Sigmoid colon (tissue), 7 donors: ENCODE measurements around the gene TLDC2. TPM values are rescaled to one million over a fixed set of nuclear protein-coding genes. Genes with fewer than 3 reads are reported as not detected.

ENCODE experiments used
- DNase-seq: peaks from one replicate; pipeline ENCODE4 v3.0.0-alpha.2; 2019
- H3K27ac ChIP-seq, 4 donors: fragments of 200-600 bp; sonication (generic); one replicate each; pipeline ENCODE4 v1.5.1; 2016 to 2019; ENCODE audit warnings: mild to moderate bottlenecking in 1 of 4
- H3K27me3 ChIP-seq, 3 donors: fragments of 200-600 bp; sonication (generic); one replicate each; pipeline ENCODE4 v1.5.1; 2019; ENCODE audit warnings: mild to moderate bottlenecking in 1 of 3
- H3K36me3 ChIP-seq, 4 donors: fragments of 200-600 bp; sonication (generic); one replicate each; pipeline ENCODE4 v1.5.1; 2016 to 2019
- H3K4me1 ChIP-seq, 4 donors: fragments of 200-600 bp; sonication (generic); one replicate each; pipeline ENCODE4 v1.5.1; 2017 to 2019
- H3K4me3 ChIP-seq, 4 donors: fragments of 200-600 bp; sonication (generic); one replicate each; pipeline ENCODE4 v1.5.1; 2017 to 2019; ENCODE audit warnings: mild to moderate bottlenecking in 2 of 4, moderate library complexity in 1 of 4
- H3K9me3 ChIP-seq, 4 donors: fragments of 200-600 bp in 3 of 4; sonication (generic) in 3 of 4; one replicate each; pipeline versions ENCODE4 v1.5.1 to v1.6.1; 2013 to 2019
- CTCF ChIP-seq, 4 experiments: fragments of 450-650 bp in 3 of 4; fragments of 200-600 bp in 1 of 4; IDR thresholded peaks; one replicate each; pipeline ENCODE4 v1.5.1; 2016 to 2019; ENCODE audit warnings: antibody characterized with exemption in 4 of 4, mild to moderate bottlenecking in 3 of 4, moderate library complexity in 2 of 4
- EP300 ChIP-seq, 4 donors: sonication (generic); formaldehyde crosslinking; IDR thresholded peaks; one replicate each; pipeline ENCODE4 v1.6.1; 2017; ENCODE audit warnings: antibody characterized with exemption in 4 of 4
- POLR2A ChIP-seq, 2 donors: fragments of 450-650 bp; IDR thresholded peaks; one replicate each; pipeline ENCODE4 v1.6.1; 2016; ENCODE audit warnings: antibody characterized with exemption in 2 of 2, mild to moderate bottlenecking in 2 of 2, moderate library complexity in 2 of 2
- POLR2AphosphoS5 ChIP-seq, 4 donors: sonication (generic); formaldehyde crosslinking; IDR thresholded peaks; one replicate each; pipeline ENCODE4 v1.6.1; 2017; ENCODE audit warnings: antibody characterized with exemption in 4 of 4
- WGBS, 2 donors: extraction: QIAGEN DNeasy Blood & Tissue Kit; methylation state at CpG; one replicate each; pipeline ENCODE4 v1.1.7; 2013; 5-methylcytosine and 5-hydroxymethylcytosine counted together
- intact Hi-C: fragments of 100-400 bp; cut with DNase I; formaldehyde crosslinking; loops from one replicate; pipeline ENCODE4 v1.15.1; 2023
- polyA plus RNA-seq, 3 donors: library from polyadenylated mRNA; stranded (reverse); fragments of 200-250 nt; gene quantifications; one replicate each; pipeline ENCODE4 v1.2.3, GENCODE V29; 2013
- total RNA-seq, 4 donors: library from RNA; depleted of rRNA; stranded (reverse); fragments of >200 nt; gene quantifications; one replicate each; pipeline ENCODE4 v1.1.0, GENCODE V29; 2016
- donor health status: healthy with polysubstance abuse.
- donor health status: Bipolar disorder and iron deficiency.
- donor health status: healthy.

The TLDC2 gene
- total and polyA plus RNA-seq, 7 donors, result 0.36 to 25.8 (median 19.4) TPM; not detected in 3

GRCh38 chr20:36920334-36920730, 44.4 kb downstream of the TLDC2 start:
- DNase-seq, result no peak
- Histone ChIP-seq H3K27me3 (no peaks in the 10 kb centered on the region), H3K9me3 (no peaks in the 10 kb centered on the region), H3K4me3 (no peak overlapping the region), H3K4me1 (no peaks in the 10 kb centered on the region), H3K36me3 (peaks cover 0 to 67% (median 4%) of the 10 kb centered on the region in 4 donors), H3K27ac (no peak overlapping the region)
- no peak for TF ChIP-seq CTCF (IDR thresholded peaks at IDR 0.05)
- no peak for TF ChIP-seq EP300 (IDR thresholded peaks at IDR 0.05)
- TF ChIP-seq POLR2A (IDR thresholded peaks at IDR 0.05), result no peak
- no peak for TF ChIP-seq POLR2AphosphoS5 (IDR thresholded peaks at IDR 0.05)
- WGBS, 2 donors, result 85 to 91% methylated on average over 8 of the region's 8 CpGs
- intact Hi-C loops, result no loop called here

GRCh38 chr20:36924167-36925045, 48.5 kb downstream of the TLDC2 start:
- H3K27ac ChIP-seq, result no peak overlapping the region
- no peaks in the 10 kb centered on the region for H3K27me3 ChIP-seq
- H3K9me3 ChIP-seq, result no peaks in the 10 kb centered on the region
- peaks cover 0 to 65% (median 19%) of the 10 kb centered on the region in 4 donors for H3K36me3 ChIP-seq
- H3K4me1 ChIP-seq, result no peaks in the 10 kb centered on the region
- WGBS, 2 donors, result 74 to 86% methylated on average over 9 of the region's 9 CpGs
- H3K4me3 ChIP-seq, result no peak overlapping the region
- DNase-seq, result no peak
- intact Hi-C loops, result no loop called here
- no peak for TF ChIP-seq POLR2A (IDR thresholded peaks at IDR 0.05)
- no peak for TF ChIP-seq EP300 (IDR thresholded peaks at IDR 0.05)
- TF ChIP-seq CTCF (IDR thresholded peaks at IDR 0.05), result no peak
- no peak for TF ChIP-seq POLR2AphosphoS5 (IDR thresholded peaks at IDR 0.05)

GRCh38 chr20:36925234-36925633, 49.3 kb downstream of the TLDC2 start:
- no peaks in the 10 kb centered on the region for H3K4me1 ChIP-seq
- intact Hi-C loops, result no loop called here
- no peak overlapping the region for H3K4me3 ChIP-seq
- no peaks in the 10 kb centered on the region for H3K9me3 ChIP-seq
- no peak for DNase-seq
- WGBS, 2 donors, result 87 to 88% methylated on average over 2 of the region's 2 CpGs
- peaks cover 0 to 71% (median 19%) of the 10 kb centered on the region in 4 donors for H3K36me3 ChIP-seq
- H3K27me3 ChIP-seq, result no peaks in the 10 kb centered on the region
- TF ChIP-seq POLR2AphosphoS5 (IDR thresholded peaks at IDR 0.05) (no peak), CTCF (IDR thresholded peaks at IDR 0.05) (no peak), EP300 (IDR thresholded peaks at IDR 0.05) (no peak), POLR2A (IDR thresholded peaks at IDR 0.05) (no peak)
- H3K27ac ChIP-seq, result no peak overlapping the region

- no peaks in the 10 kb centered on the region for H3K27me3 ChIP-seq
- no peaks in the 10 kb centered on the region for H3K4me1 ChIP-seq
- H3K36me3 ChIP-seq, result peaks cover 0 to 72% (median 23%) of the 10 kb centered on the region in 4 donors
- H3K27ac ChIP-seq, result no peak overlapping the region
- no peak overlapping the region for H3K4me3 ChIP-seq
- intact Hi-C loops, result no loop called here
- DNase-seq, result no peak
- 85 to 87% methylated on average over 6 of the region's 6 CpGs for WGBS, 2 donors
- TF ChIP-seq POLR2A (IDR thresholded peaks at IDR 0.05), result no peak
- no peak for TF ChIP-seq EP300 (IDR thresholded peaks at IDR 0.05)
- no peak for TF ChIP-seq CTCF (IDR thresholded peaks at IDR 0.05)
- TF ChIP-seq POLR2AphosphoS5 (IDR thresholded peaks at IDR 0.05), result no peak
- no peaks in the 10 kb centered on the region for H3K9me3 ChIP-seq
These were observed 50.8 kb downstream of the TLDC2 start for GRCh38 chr20:36926653-36927200.
